Measurements from ENCODE around the gene LMLN. TPM values are rescaled to one million over a fixed set of nuclear protein-coding genes. Genes with fewer than 3 reads are reported as not detected.

The LMLN gene
- total RNA-seq, 1 donor = 16.3 TPM

- no peak overlapping the region for H3K4me2 ChIP-seq (ENCODE audit: insufficient read depth, low read length)
- no peak overlapping the region for H3K4me3 ChIP-seq (ENCODE audit: insufficient read depth, low read length)
- H4K20me1 ChIP-seq (ENCODE audit: insufficient read depth, low read length) = no peaks in the 10 kb centered on the region
- peaks cover 2% of the 10 kb centered on the region for H3K36me3 ChIP-seq (ENCODE audit: insufficient read depth, low read length)
- peaks cover 7% of the 10 kb centered on the region for H3K4me1 ChIP-seq (ENCODE audit: insufficient read depth, low read length)
- TF ChIP-seq CTCF (IDR thresholded peaks at IDR 0.05; ENCODE audit: extremely low read depth, low read depth, low read length) = no peak
- no peaks in the 10 kb centered on the region for H3K79me2 ChIP-seq (ENCODE audit: insufficient read depth, low read length)
- H2AFZ ChIP-seq (ENCODE audit: low read length) = no peak overlapping the region
- no peaks in the 10 kb centered on the region for H3K9me3 ChIP-seq (ENCODE audit: low read depth, low read length)
- peak; percentile 46 for DNase-seq (ENCODE audit: insufficient read length, low spot score, missing footprints)
- no peak overlapping the region for H3K27ac ChIP-seq (ENCODE audit: low read depth, low read length)
- H3K27me3 ChIP-seq (ENCODE audit: insufficient read depth, low read length) = no peaks in the 10 kb centered on the region
Measured at GRCh38 chr3:198028718-198029117, 68.7 kb downstream of the LMLN start.

GRCh38 chr3:198030125-198030524, 70.1 kb downstream of the LMLN start:
- H3K4me2 ChIP-seq (ENCODE audit: insufficient read depth, low read length) = no peak overlapping the region
- no peak overlapping the region for H3K27ac ChIP-seq (ENCODE audit: low read depth, low read length)
- H3K4me1 ChIP-seq (ENCODE audit: insufficient read depth, low read length) = peaks cover 7% of the 10 kb centered on the region
- no peaks in the 10 kb centered on the region for H3K9me3 ChIP-seq (ENCODE audit: low read depth, low read length)
- no peaks in the 10 kb centered on the region for H4K20me1 ChIP-seq (ENCODE audit: insufficient read depth, low read length)
- no peaks in the 10 kb centered on the region for H3K79me2 ChIP-seq (ENCODE audit: insufficient read depth, low read length)
- H3K27me3 ChIP-seq (ENCODE audit: insufficient read depth, low read length) = no peaks in the 10 kb centered on the region
- TF ChIP-seq CTCF (IDR thresholded peaks at IDR 0.05; ENCODE audit: extremely low read depth, low read depth, low read length) = no peak
- no peak for DNase-seq (ENCODE audit: insufficient read length, low spot score, missing footprints)
- no peak overlapping the region for H2AFZ ChIP-seq (ENCODE audit: low read length)
- H3K4me3 ChIP-seq (ENCODE audit: insufficient read depth, low read length) = no peak overlapping the region
- H3K36me3 ChIP-seq (ENCODE audit: insufficient read depth, low read length) = peaks cover 2% of the 10 kb centered on the region

GRCh38 chr3:198030726-198031125, 70.7 kb downstream of the LMLN start:
- no peak for TF ChIP-seq CTCF (IDR thresholded peaks at IDR 0.05; ENCODE audit: extremely low read depth, low read depth, low read length)
- DNase-seq (ENCODE audit: insufficient read length, low spot score, missing footprints) = no peak
- Histone ChIP-seq H3K9me3 (ENCODE audit: low read depth, low read length) (no peaks in the 10 kb centered on the region), H3K4me2 (ENCODE audit: insufficient read depth, low read length) (no peak overlapping the region), H3K79me2 (ENCODE audit: insufficient read depth, low read length) (no peaks in the 10 kb centered on the region), H3K4me1 (ENCODE audit: insufficient read depth, low read length) (peaks cover 7% of the 10 kb centered on the region), H3K27ac (ENCODE audit: low read depth, low read length) (no peak overlapping the region), H3K36me3 (ENCODE audit: insufficient read depth, low read length) (peaks cover 2% of the 10 kb centered on the region), H3K27me3 (ENCODE audit: insufficient read depth, low read length) (no peaks in the 10 kb centered on the region), H2AFZ (ENCODE audit: low read length) (no peak overlapping the region), H3K4me3 (ENCODE audit: insufficient read depth, low read length) (no peak overlapping the region), H4K20me1 (ENCODE audit: insufficient read depth, low read length) (no peaks in the 10 kb centered on the region)

- H3K27ac ChIP-seq (ENCODE audit: low read depth, low read length) = no peak overlapping the region
- peaks cover 7% of the 10 kb centered on the region for H3K4me1 ChIP-seq (ENCODE audit: insufficient read depth, low read length)
- TF ChIP-seq CTCF (IDR thresholded peaks at IDR 0.05; ENCODE audit: extremely low read depth, low read depth, low read length) = no peak
- no peak overlapping the region for H3K4me3 ChIP-seq (ENCODE audit: insufficient read depth, low read length)
- DNase-seq (ENCODE audit: insufficient read length, low spot score, missing footprints) = no peak
- H3K9me3 ChIP-seq (ENCODE audit: low read depth, low read length) = no peaks in the 10 kb centered on the region
- H4K20me1 ChIP-seq (ENCODE audit: insufficient read depth, low read length) = no peaks in the 10 kb centered on the region
- no peak overlapping the region for H2AFZ ChIP-seq (ENCODE audit: low read length)
- H3K79me2 ChIP-seq (ENCODE audit: insufficient read depth, low read length) = no peaks in the 10 kb centered on the region
- H3K27me3 ChIP-seq (ENCODE audit: insufficient read depth, low read length) = no peaks in the 10 kb centered on the region
- H3K4me2 ChIP-seq (ENCODE audit: insufficient read depth, low read length) = no peak overlapping the region
- H3K36me3 ChIP-seq (ENCODE audit: insufficient read depth, low read length) = no peaks in the 10 kb centered on the region
Measured at GRCh38 chr3:198032039-198032936, 72.3 kb downstream of the LMLN start.
